Small intestine (tissue), 7 donors: ENCODE measurements around the gene GPR108. TPM values are rescaled to one million over a fixed set of nuclear protein-coding genes. Genes with fewer than 3 reads are reported as not detected.

Source experiments
- DNase-seq, 2 donors: peaks; one replicate each; pipeline versions ENCODE4 v3.0.0 to v3.0.0-alpha.2; 2013
- FAIRE-seq: peaks from 2 replicates; lab custom pipeline; 2012; peaks lifted over from hg19 to GRCh38; lab: Jason Lieb, UNC
- H3K27ac ChIP-seq, 3 donors: one replicate each; pipeline ENCODE4 v1.5.1; 2013; ENCODE audit warnings: low read length in 2 of 3, mild to moderate bottlenecking in 2 of 3, control low read depth in 1 of 3, inconsistent platforms in 1 of 3, low read depth in 1 of 3, moderate library complexity in 1 of 3
- H3K27me3 ChIP-seq, 3 donors: one replicate each; pipeline ENCODE4 v1.6.1; 2013; ENCODE audit warnings: low read length in 3 of 3, inconsistent platforms in 1 of 3; ENCODE audit not compliant: control insufficient read depth in 3 of 3, insufficient read depth in 3 of 3
- H3K36me3 ChIP-seq, 3 donors: one replicate each; pipeline ENCODE4 v1.6.1; 2013; ENCODE audit warnings: low read length in 3 of 3, inconsistent platforms in 1 of 3, low read depth in 1 of 3, mild to moderate bottlenecking in 1 of 3, moderate library complexity in 1 of 3; ENCODE audit not compliant: control insufficient read depth in 3 of 3, insufficient read depth in 2 of 3
- H3K4me1 ChIP-seq, 3 donors: one replicate each; pipeline ENCODE4 v1.6.1; 2013; ENCODE audit warnings: low read length in 2 of 3, inconsistent platforms in 1 of 3, low read depth in 1 of 3, mild to moderate bottlenecking in 1 of 3, moderate library complexity in 1 of 3; ENCODE audit not compliant: control insufficient read depth in 3 of 3, insufficient read depth in 2 of 3
- H3K4me3 ChIP-seq, 3 donors: one replicate each; pipeline ENCODE4 v1.5.1; 2013; ENCODE audit warnings: low read length in 3 of 3, control low read depth in 1 of 3, inconsistent platforms in 1 of 3, low read depth in 1 of 3, mild to moderate bottlenecking in 1 of 3, moderate library complexity in 1 of 3
- H3K9me3 ChIP-seq, 2 donors: one replicate each; pipeline ENCODE4 v1.6.1; 2013; ENCODE audit warnings: low read depth in 1 of 2, low read length in 1 of 2; ENCODE audit not compliant: control insufficient read depth in 2 of 2, insufficient read depth in 1 of 2
- WGBS, 3 donors: extraction: QIAGEN DNeasy Blood & Tissue Kit; methylation state at CpG; one replicate each; pipeline ENCODE4 v1.1.7; 2013; 5-methylcytosine and 5-hydroxymethylcytosine counted together
- polyA plus RNA-seq, 4 donors: library from polyadenylated mRNA; stranded (reverse) in 3 of 4; unstranded in 1 of 4; fragments of 200-250 nt in 3 of 4; fragments of 120-200 nt in 1 of 4; gene quantifications; one replicate each; pipeline versions ENCODE4 v1.2.1 to v1.2.3, GENCODE V29; 2013
- donor health status: healthy with polysubstance abuse.
- donor health status: control.
- donor health status: control.
- donor health status: Bipolar disorder and iron deficiency.
- donor health status: healthy.

GPR108 gene
- polyA plus RNA-seq, 4 donors, result 68.9 to 128 (median 89.2) TPM

DNA sequence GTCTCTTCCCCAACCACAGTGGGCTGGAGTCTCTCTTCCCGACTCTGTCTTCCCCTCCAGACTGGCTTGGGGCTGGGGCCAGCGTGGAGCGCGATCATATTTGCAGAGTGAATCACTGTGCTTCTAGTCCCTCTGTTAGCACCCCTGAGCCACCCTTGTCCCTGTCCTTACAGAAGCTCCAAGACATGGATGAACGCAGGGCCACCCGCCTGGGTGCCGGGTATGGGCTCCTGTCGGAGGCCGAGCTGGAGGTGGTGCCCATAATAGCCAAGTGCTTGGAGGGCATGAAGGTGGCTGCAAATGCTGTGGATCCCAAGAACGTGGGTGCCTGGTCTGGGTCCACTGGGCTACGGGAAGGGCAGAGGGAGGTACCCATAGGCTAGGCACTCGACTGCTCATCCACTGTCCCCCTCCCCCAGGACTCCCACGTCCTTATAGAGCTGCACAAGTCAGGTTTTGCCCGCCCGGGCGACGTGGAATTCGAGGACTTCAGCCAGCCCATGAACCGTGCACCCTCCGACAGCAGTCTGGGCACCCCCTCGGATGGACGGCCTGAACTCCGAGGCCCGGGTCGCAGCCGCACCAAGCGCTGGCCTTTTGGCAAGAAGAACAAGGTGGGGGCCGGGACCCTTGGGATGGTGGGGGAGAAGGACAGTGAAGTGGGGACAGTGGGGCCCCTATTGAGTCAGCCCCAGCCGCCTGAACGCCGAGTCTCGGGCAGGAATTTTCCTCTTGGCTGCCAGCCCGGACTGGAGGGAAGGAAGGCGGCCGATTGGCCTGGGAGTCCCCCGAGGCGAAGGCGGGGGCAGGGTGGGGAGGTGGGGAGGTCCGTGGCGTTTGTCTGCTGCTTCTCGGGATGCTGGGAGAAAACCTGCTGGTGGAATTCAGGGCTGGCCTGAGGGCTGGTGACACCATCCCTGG lies 7.3 kb upstream of the GPR108 start:
- Histone ChIP-seq H3K27me3 (no peaks in the 10 kb centered on the region), H3K4me1 (peaks cover 0 to 35% (median 4%) of the 10 kb centered on the region in 3 donors), H3K9me3 (peaks cover 0 to 11% of the 10 kb centered on the region in 2 donors), H3K36me3 (peaks cover 2 to 74% (median 7%) of the 10 kb centered on the region in 3 donors), H3K4me3 (no peak overlapping the region), H3K27ac (peak overlapping the region; percentile 50 to 77 (median 58))
- DNase-seq, result peak; percentile 62 to 73
- no peak for FAIRE-seq
- WGBS, 3 donors, result 25 to 45% (median 36%) methylated on average over 40 to 41 of the region's 41 CpGs

DNA sequence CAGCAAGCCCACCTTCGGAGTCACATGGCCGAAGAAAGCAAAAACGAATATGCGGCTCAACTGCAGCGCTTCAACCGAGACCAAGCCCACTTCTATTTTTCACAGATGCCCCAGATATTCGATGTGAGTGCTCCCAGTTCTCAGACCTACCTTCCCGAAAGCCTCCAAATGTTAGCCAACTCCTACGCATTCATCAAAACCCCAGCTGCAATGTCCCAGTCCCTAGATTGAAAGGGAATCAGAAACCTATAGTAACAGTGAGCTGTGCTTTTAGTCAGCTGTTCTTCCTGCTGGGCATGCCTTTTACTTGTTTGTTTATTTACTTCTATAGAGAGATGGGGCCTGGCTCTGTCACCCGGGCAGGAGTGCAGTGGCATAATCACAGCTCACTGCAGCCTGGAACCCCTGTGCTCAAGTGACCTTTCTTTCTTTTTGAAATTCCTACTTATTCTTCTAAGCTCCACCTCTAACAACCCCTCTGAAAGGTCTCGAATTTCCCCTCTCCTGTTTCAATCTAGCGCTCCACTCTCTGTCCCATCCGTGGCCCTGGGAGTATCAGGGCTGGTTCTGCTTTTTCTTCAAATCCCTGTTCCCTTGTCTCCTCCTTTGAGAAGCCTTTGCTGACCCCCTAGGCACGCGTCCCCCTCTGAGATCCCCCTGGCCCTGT lies 6.5 kb upstream of the GPR108 start:
- no peak overlapping the region for H3K4me3 ChIP-seq
- WGBS, 3 donors, result 83 to 93% (median 90%) methylated on average over 15 of the region's 15 CpGs

DNA sequence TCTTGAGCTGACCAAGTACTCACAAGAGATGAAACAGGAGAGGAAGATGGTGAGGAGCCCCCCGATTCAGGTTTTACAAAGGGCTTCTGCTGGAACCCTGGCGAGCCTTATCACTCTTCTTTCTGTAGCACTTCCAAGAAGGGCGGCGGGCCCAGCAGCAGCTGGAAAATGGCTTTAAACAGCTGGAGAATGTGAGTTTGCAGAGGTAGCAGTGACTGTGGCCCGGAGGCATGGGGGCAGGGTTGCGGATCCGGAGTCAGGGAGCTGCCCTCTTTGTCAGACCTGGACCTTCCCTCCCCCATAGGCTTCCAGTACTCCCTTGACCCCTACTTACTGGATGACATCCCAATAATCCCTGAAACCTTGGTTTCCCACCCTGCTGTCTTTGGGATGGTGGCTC lies 5.7 kb upstream of the GPR108 start:
- FAIRE-seq (no peak), DNase-seq (no peak)
- WGBS, 3 donors, result 80 to 88% (median 80%) methylated on average over 7 of the region's 7 CpGs
- Histone ChIP-seq H3K9me3 (peaks cover 0 to 11% of the 10 kb centered on the region in 2 donors), H3K4me3 (no peak overlapping the region), H3K36me3 (peaks cover 2 to 62% (median 7%) of the 10 kb centered on the region in 3 donors), H3K27ac (no peak overlapping the region), H3K27me3 (no peaks in the 10 kb centered on the region), H3K4me1 (peaks cover 0 to 37% (median 4%) of the 10 kb centered on the region in 3 donors)

More for the DNA sequence above, 6.5 kb upstream of the GPR108 start:
- peaks cover 2 to 66% (median 7%) of the 10 kb centered on the region in 3 donors for H3K36me3 ChIP-seq
- no peak for FAIRE-seq
- no peak for DNase-seq
- no peaks in the 10 kb centered on the region for H3K27me3 ChIP-seq
- H3K4me1 ChIP-seq, result peaks cover 0 to 36% (median 4%) of the 10 kb centered on the region in 3 donors
- H3K27ac ChIP-seq, result peak overlapping the region in 2 of 3 donors; percentile 58 to 77
- peaks cover 0 to 11% of the 10 kb centered on the region in 2 donors for H3K9me3 ChIP-seq

DNA sequence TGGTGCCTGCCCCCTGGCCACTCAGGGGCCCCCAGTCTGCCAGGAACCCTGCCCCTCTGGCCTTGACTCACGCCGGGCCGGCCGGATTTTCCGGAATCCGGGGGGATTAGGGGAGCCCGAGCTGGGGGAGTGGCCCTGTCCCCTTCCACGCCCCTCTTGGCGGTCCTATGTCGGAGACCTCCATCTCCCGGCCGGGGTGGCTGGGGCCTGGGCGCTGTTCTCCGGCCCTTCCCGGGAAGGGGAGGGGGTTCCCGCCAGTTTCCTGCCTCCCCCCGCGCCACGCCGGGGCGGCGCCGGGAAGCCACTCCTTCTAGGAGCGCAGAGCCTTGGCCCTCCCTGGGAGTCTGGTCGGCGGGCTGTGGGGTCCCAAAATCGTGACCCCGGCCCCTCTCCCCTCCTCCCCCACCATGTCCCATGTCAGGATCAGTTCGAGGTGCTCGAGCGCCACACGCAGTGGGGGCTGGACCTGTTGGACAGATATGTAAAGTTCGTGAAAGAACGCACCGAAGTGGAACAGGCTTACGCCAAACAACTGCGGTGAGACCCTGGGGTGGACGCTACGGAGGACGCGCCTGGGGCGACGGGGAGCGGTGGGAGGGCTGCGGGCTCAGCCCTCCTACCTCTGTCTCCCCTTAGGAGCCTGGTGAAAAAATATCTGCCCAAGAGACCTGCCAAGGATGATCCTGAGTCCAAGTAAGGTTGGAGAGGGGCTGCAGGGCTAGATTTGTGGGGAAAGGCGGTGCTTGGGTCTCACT lies 3.4 kb upstream of the GPR108 start:
- DNase-seq (peak; percentile 30 to 74), FAIRE-seq (no peak)
- peaks cover 0 to 44% (median 4%) of the 10 kb centered on the region in 3 donors for H3K4me1 ChIP-seq
- H3K9me3 ChIP-seq, result no peaks in the 10 kb centered on the region
- peak overlapping the region; percentile 65 to 88 (median 78) for H3K4me3 ChIP-seq
- 2 to 4% (median 3%) methylated on average over 43 to 46 of the region's 46 CpGs for WGBS, 3 donors
- peaks cover 0 to 42% (median 4%) of the 10 kb centered on the region in 3 donors for H3K36me3 ChIP-seq
- H3K27ac ChIP-seq, result peak overlapping the region; percentile 42 to 82 (median 76)
- H3K27me3 ChIP-seq, result no peaks in the 10 kb centered on the region

DNA sequence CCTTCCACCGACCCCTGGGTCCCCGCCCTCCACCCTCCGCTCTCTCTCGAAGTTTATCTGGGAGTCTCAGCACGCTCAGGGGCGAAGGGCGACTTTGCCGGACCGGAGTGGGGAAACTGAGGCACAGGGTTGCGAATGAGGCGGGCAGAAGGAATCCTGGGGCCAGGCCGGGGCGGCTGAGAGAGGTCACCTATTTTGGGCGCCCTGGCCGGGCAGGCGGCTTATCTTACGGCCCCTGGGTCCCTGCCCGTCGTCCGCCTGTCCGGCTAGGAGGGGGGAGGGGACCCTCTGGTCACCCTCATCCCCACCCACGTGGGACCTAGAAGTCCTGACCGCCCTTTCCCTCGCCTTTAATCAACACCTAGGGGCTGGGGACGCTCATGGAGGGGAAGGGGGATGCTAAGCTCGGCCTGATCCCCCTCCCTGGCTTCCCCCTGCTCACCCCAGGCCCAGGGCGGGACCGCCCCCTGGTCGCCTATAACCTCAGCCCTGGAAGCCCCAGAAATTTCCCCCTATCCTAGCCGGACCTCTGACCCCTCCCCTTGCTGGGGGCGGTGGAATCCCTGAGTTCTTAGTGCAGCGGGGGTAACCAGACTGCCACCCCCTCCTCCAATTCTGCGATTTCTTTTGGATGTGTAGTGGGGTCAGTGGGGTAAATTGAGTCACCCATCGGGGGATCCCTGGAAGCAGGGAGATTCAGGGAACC lies 2.7 kb upstream of the GPR108 start:
- Histone ChIP-seq H3K4me3 (peak overlapping the region; percentile 65 to 88 (median 78)), H3K9me3 (no peaks in the 10 kb centered on the region), H3K27ac (peak overlapping the region; percentile 42 to 82 (median 76)), H3K27me3 (no peaks in the 10 kb centered on the region), H3K4me1 (peaks cover 0 to 40% (median 1%) of the 10 kb centered on the region in 3 donors), H3K36me3 (peaks cover 0 to 41% (median 2%) of the 10 kb centered on the region in 3 donors)
- FAIRE-seq (no peak), DNase-seq (peak; percentile 25 to 75)
- 0 to 1% (median 0%) methylated on average over 30 to 34 of the region's 34 CpGs for WGBS, 3 donors

DNA sequence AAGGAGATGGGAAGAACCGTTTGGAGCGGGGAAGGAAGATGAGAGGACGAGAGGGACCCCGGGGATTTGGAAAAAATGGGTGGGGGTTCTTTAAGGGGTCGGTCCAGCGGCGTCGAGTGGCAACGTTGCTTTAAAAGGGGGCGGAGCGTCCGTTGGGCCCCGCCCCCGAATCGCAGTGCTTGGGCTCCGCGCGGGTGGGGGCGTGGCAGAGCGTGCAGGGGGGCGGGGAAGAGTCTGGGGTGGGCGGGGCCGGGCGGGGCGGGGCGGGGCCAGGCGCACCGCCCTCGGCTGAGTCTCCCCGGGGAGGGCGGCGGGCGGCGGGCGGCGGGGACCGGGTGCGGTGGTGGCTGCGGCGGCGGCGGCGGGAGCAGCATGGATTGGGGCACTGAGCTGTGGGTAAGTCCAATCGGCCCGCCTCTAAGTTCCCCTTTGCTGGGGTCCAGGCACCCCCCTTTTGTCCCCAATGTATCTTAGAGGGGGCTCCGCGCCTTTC lies 2.1 kb upstream of the GPR108 start, which contains the start of gene TRIP10:
TSS of gene TRIP10 (plus strand) at position 291 of the 493 bp plus-strand sequence. CDS start at position 373, 82 bp downstream.
- Histone ChIP-seq H3K27me3 (no peaks in the 10 kb centered on the region), H3K4me1 (peaks cover 0 to 35% (median 0%) of the 10 kb centered on the region in 3 donors), H3K27ac (peak within 1 kb of the TSS; percentile 88 to 94 (median 91)), H3K9me3 (no peaks in the 10 kb centered on the region), H3K4me3 (peak within 1 kb of the TSS; percentile 65 to 88 (median 78)), H3K36me3 (peaks cover 0 to 39% (median 2%) of the 10 kb centered on the region in 3 donors)
- no peak for FAIRE-seq
- DNase-seq, result peak; percentile 84 to 89
- 0 to 1% (median 1%) methylated on average over 21 to 47 of the region's 47 CpGs for WGBS, 3 donors

DNA sequence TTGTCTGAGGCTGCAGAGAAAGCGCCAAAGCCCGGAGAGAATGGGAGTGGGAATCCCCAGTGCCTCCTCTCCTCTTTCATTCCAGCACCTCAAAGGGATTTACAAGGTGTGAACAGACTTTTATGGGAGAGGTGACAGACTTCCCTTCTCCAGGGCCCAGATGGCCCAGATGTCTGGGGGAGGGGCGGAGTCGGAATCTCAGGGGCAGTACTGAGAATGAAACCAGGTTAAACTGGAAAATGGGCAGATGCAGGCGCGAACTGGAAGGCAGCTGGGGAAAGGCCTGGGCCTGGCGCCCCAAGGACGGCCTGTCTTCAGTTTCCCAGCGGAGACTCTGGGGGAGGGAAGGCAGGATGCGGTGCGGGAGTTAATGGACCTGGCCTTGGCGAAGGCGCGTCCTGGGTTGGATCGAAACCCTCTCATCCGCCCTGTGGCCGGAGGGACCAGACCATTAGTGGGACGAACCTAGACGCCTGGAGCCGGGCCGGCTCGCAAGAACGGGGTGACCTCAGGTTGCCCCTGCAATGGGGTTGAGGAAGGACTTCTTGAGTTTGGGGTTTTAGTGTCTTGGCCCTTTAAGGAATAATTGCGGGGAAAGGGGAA lies 1.5 kb upstream of the GPR108 start:
- peak overlapping the region in 2 of 3 donors; percentile 35 to 47 for H3K4me3 ChIP-seq
- 8 to 12% (median 12%) methylated on average over 24 of the region's 24 CpGs for WGBS, 3 donors
- no peak for FAIRE-seq

More for the DNA sequence above, 1.5 kb upstream of the GPR108 start:
- no peak for DNase-seq
- Histone ChIP-seq H3K27me3 (no peaks in the 10 kb centered on the region), H3K9me3 (no peaks in the 10 kb centered on the region), H3K36me3 (peaks cover 0 to 36% (median 2%) of the 10 kb centered on the region in 3 donors), H3K27ac (peak overlapping the region; percentile 88 to 94 (median 91)), H3K4me1 (peaks cover 0 to 29% (median 0%) of the 10 kb centered on the region in 3 donors)
